SU-DHL-6 (cell line): Measurements from ENCODE around the gene ADAM19.
"Not testable (repeated sequence)": the region's sequence is repeated elsewhere in the genome, so short reads cannot be mapped to it uniquely, and the experiment has no call there.

Source experiments
- CTCF ChIP-seq: fragments of 200-600 bp; sonication (generic); IDR thresholded peaks from one replicate; pipeline ENCODE4 v1.5.1; 2017; ENCODE audit warnings: antibody characterized with exemption, mild to moderate bottlenecking, low read length, moderate library complexity; ENCODE audit not compliant: insufficient read depth, poor library complexity, severe bottlenecking
- EZH2phosphoT487 ChIP-seq: fragments of 200-600 bp; sonication (generic), shearing (Covaris generic); conservative IDR thresholded peaks from 2 replicates; pipeline ENCODE4 v1.6.1; 2018; ENCODE audit warnings: mild to moderate bottlenecking, antibody characterized with exemption, low read length, moderate library complexity, mixed read lengths

- TF ChIP-seq CTCF, EZH2phosphoT487: not testable (repeated sequence)
Observed at GRCh38 chr5:157482702-157483101, 92.9 kb downstream of the ADAM19 start.
